NCI-H2227 (cell line): ENCODE measurements around the gene FAM120B.
"Not testable (repeated sequence)": the region's sequence is repeated elsewhere in the genome, so short reads cannot be mapped to it uniquely, and the experiment has no call there.

Source experiments
- DNase-seq: peaks from one replicate; lab custom pipeline; 2025; ENCODE audit not compliant: unreplicated experiment; lab: John Stamatoyannopoulos, UW

FAM120B gene

DNA sequence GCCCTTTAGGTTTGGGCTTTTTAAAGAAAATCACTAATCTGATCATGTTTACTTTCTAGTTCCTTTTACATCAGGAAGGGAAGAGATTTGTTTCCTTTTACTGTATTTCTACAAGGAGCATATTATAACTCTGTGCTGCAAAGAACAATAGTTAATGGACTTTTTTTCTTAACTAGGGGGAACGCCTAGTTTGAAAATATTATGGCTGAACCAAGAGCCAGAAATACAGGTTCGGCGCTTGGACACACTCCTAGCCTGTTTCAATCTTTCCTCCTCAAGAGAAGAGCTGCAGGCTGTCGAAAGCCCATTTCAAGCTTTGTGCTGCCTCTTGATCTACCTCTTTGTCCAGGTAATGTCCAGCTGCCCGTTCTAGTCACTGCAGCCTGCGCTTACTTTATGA, 41.4 kb downstream of the FAM120B start:
- no peak for DNase-seq

- DNase-seq, result not testable (repeated sequence)
These were observed 44.9 kb downstream of the FAM120B start for GRCh38 chr6:170351456-170351855.

DNA sequence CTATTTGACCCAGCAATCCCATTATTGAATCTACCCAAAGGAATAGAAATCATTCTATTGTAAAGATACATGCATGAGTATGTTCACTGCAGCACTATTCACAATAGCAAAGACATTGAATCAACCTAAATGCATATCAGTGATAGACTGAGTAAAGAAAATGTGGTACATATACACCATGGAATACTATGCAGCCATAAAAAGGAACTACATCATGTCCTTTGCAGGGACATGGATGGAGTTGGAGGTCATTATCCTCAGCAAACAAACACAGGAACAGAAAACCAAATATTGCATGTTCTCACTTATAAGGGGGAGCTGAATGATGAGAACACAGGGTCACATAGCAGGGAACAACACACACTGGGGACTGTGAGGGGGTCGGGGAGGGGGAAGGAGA, 48.6 kb downstream of the FAM120B start:
- not testable (repeated sequence) for DNase-seq

DNA sequence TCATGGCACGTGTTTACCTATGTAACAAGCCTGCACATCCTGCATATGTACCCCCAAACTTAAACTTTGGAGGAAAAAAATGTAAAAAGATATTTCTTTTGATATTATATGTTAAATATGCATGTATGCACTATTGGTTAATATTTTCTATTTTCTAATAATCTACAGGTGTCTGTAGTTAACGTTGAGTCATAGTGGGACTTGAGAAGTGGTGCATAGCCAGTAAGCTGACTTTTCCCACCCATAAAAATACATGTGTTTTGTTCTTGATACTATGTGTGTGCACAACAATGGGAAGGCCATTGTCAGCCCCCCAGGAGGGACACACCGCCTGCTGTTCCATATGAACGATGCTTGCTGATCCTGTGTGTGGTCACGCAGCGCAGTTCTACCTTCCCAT, 49.1 kb downstream of the FAM120B start:
- no peak for DNase-seq

GRCh38 chr6:170357812-170358211, 51.3 kb downstream of the FAM120B start:
- DNase-seq, result no peak

GRCh38 chr6:170358496-170358895, 51.9 kb downstream of the FAM120B start:
- DNase-seq, result no peak

GRCh38 chr6:170360476-170360875, 53.9 kb downstream of the FAM120B start:
- no peak for DNase-seq

DNA sequence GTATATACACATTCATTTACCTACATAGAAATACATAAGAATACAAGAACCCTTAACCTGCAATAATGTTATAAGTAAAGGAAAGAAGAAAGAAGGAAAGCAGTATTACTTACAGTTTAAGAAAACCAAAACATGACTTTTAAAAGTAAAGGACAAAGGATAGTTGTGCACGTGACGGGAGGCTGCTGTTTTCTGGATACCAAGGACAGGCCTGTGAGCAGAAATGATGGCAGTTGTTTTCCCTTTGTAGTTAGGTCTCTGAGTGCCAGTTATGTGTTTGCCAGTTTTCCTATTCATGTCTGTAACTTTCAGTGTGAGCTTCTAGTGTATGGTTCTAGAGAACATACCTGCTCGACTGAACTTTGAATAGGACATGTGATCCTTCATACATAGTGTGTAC, 54.8 kb downstream of the FAM120B start:
- no peak for DNase-seq

DNA sequence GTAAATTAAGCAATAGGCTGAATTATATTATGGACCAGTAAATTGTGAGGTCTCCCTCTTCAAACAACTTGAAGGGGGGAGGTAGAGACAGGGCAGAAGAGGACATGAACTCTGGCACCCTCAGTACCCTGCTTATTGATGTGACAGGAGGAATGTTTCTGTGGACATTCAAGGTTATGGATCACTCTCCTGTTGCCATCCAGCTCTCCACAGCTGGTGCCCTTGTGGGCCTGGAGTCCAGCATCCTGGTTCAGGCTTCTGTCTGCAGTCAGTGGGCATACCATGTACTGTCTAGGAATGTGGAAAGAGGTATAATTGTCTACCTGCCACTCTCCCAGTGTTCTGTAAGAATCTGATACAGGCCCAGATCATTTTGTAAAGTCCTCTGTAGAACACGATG, 55.6 kb downstream of the FAM120B start:
- no peak for DNase-seq

DNA sequence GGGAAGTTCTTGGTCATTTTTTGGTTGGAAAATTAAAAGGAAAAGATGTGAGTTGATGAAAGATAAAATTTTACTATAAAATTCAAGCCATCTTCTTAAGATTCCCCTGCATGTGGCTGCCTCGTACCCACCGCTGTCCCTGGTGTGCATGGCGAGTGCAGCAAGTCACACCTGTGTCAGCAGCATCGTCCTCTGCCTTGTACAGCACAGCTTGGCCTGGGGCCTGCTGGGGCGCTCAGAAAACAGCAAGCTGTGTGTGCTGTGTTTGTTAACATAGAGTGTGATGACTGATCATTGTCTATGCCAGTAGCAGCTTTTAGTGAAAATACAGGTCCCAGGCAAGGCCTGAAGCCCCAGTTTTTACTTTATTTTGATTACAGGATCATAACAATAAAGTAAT, 56.7 kb downstream of the FAM120B start:
- DNase-seq, result no peak

DNA sequence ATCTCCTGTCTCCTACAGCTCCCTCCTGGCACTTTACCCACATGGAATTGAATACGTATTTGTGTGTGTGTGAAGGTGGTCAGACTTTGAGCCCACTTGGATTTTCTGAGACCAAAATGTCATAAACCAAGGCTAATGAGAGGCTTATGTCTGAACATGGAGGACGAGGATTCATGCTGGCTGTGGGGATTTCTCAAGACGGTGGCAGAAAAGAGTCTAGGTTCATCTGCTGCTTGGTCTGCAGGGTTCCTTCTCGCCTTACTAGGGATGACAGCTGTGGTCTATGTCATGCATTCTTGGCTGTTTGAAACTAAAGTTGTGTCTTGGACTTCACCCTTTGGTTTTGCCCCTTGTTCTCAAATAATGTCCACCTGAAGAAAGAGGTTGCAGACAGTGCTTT, 58.6 kb downstream of the FAM120B start:
- no peak for DNase-seq

- DNase-seq, result no peak
These were observed 59.0 kb downstream of the FAM120B start for GRCh38 chr6:170365593-170365992.

DNA sequence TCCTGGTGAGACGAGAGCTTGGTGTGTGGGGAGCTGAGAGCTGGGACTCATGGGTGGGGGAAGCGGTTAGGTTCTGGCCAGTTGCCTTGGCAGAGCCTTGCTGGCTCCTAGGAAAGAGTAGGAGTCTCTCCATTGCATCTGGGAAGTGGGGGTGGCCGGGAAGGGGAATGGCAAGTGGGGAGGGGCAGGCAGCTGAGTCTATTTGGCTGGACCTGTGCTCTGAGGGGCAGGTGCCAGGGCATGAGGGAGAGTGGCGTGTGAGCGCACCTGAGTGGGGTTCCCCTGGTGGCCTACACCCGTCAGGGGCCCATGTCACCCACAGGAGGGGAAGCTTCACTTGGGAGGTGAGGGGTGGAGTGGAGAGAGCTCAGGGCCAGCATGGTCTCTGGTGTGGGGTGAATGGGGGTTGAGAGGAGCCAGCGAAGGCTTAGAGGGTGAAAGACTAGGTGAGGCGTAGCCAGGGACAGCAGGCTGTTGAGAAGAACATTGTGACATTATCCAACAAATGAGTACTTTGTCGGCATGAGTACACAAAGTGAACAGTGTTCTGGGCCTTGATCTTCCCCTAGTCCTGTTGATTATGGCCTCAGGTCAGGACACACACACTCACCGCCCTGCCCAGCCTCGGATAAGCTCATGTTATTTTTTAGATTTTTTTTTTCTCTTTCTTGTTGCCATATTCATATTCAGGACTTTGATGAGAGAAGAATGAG, 59.8 kb downstream of the FAM120B start:
- no peak for DNase-seq

DNA sequence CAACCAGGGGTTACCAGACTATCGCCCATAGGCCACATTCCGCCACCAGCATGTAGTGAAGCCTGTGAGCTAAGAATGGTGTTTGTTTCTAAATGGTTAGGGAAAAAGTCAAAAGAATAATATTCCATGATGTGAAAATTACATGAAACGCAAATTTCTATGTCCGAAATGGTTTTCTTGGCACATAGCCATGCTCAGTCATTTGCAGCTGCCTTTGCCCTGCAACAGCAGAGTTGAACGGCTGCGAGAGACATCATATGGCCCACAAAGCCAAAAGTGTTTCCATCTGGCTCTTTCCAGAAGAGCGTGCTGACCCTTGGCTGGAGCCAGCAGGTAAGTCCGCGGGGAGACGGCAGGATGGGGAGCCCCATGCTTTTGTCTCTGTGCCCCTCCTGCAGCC, 60.7 kb downstream of the FAM120B start:
- peak; percentile 16 for DNase-seq

GRCh38 chr6:170368544-170368943, 62.0 kb downstream of the FAM120B start:
- no peak for DNase-seq

DNA sequence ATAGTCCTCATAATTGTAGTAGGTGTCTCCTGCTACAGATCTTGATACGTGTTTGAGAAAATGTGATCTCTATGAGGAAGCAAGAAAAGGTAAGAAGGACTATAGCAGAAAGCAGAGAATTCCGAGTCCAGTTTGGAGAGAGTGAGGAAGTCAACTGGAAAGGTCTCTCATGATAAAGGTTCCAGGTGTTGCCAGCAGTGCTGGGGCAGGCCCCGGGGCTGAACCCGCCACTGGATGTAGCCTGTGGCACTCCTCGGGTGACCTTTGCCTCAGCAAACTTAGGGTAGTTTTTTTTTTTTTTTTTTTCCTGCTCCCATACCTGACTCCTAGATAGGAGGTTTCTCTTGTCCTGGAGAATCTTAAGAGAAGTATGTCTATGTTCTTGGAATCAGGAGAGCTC, 62.8 kb downstream of the FAM120B start:
- DNase-seq, result no peak

DNA sequence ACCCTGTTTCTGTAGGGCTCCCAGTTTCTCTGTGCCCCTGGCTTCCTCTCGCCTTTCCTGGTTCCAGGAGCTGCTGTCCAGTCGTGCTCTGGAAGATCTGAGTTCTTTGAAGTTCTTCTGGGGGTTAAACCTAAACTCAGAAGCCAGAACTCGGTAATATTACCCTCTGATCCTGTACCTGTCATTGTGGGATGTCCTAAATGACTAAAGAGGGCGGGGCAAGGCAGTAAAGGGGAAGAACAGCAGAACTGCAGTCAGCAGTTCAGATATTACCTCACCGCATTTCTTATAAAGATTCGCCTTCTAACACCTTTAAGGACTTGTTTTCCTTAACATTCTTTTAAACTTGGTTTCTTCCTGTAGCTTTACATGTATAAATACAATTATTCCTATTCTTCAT, 63.9 kb downstream of the FAM120B start:
- no peak for DNase-seq

- DNase-seq, result no peak
These were observed 64.5 kb downstream of the FAM120B start for GRCh38 chr6:170371080-170371479.

- no peak for DNase-seq
These were observed 65.0 kb downstream of the FAM120B start for GRCh38 chr6:170371588-170371987.

GRCh38 chr6:170372380-170373325, 66.1 kb downstream of the FAM120B start:
- no peak for DNase-seq

DNA sequence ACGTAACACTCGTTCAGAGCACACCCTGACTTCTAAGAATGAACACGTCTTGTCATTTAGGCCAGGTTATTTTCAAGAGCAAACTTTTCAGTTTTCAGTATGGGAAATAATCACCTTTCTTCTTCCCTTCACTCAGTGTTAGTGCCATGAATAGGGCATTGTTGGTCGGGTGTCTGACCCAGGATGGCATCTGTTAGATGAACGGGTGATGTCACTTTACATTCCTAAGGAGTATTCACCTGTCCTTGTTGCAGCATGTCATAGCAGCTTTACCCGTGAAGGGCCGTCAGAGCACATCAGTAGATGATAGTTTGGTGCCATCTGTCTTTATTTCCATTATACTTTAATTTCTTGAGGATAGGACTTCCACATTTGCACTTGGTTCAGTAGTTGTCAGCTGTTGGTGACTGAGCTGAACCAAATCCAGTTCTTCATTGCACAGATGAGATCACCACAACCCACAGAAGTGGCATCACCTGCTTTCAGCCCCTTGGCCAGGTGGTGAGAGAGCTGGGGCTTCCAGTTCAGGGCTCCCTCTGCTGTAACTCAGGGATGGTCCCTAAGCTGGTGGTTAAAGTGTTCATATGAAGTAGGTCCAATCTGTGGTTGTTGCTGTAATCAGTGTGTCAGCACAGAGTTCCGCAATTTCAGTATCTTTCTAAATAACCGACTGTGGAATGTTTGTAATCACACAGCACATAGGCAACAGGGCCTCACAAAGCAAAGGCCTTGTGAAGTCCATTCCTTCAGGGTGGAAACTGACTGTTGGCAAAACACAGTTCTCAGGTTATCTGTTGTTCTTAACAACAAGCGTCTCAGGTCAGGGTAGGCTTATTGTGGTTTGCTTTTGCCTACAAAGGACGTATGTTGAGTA, 68.2 kb downstream of the FAM120B start:
- DNase-seq, result no peak
